Measurements from ENCODE around the gene OSBP2.

- no peak for TF ChIP-seq EZH2 (IDR thresholded peaks at IDR 0.05)
- no peak for TF ChIP-seq CTCF (IDR thresholded peaks at IDR 0.05)
Measured at GRCh38 chr22:30925667-30926066, 231.0 kb downstream of the OSBP2 start.

Data from neural progenitor cell (in vitro differentiated cells).